ENCODE data around the gene DPH6. TPM values are rescaled to one million over a fixed set of nuclear protein-coding genes. Genes with fewer than 3 reads are reported as not detected.

The DPH6 gene
- total RNA-seq, 4 donors from 2014 or later = 7.7 to 12.9 (median 8.5) TPM

DNA sequence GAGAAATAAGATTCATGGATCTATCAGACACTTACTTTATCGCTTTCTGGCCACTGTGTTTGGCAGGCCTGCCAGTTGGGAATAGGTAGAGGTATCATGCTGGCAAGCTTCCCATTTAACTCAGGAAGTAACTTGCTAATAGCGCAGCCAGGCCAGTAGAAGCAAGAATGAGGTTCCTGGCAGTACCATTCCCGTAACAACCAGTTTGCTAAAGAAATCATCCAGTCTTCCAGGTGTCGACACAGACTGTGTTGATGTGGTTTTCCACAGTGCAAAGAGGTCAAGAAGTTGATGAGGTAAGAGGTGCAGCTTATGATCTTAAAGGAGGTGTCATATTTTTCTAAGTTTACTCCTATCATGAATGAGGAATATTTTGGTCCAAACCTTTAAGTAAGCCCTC is 46.2 kb downstream of the DPH6 start:
- Histone ChIP-seq H3K27me3 (no peaks in the 10 kb centered on the region), H3K4me3 (no peak overlapping the region), H3K9me3 (no peaks in the 10 kb centered on the region), H3K36me3 (no peaks in the 10 kb centered on the region), H3K4me1 (peaks cover 0 to 1% (median 0%) of the 10 kb centered on the region in 4 donors), H3K27ac (replicated peaks in 1 of 4) (no peak overlapping the region)
- WGBS = 98% methylated on average over 4 of the region's 4 CpGs
- TF ChIP-seq POLR2AphosphoS5 (IDR thresholded peaks at IDR 0.05) = no peak
- no peak for TF ChIP-seq POLR2A (IDR thresholded peaks at IDR 0.05; ENCODE audit: low read depth)
- no peak for TF ChIP-seq EP300 (IDR thresholded peaks at IDR 0.05)
- TF ChIP-seq, protein P1, sequence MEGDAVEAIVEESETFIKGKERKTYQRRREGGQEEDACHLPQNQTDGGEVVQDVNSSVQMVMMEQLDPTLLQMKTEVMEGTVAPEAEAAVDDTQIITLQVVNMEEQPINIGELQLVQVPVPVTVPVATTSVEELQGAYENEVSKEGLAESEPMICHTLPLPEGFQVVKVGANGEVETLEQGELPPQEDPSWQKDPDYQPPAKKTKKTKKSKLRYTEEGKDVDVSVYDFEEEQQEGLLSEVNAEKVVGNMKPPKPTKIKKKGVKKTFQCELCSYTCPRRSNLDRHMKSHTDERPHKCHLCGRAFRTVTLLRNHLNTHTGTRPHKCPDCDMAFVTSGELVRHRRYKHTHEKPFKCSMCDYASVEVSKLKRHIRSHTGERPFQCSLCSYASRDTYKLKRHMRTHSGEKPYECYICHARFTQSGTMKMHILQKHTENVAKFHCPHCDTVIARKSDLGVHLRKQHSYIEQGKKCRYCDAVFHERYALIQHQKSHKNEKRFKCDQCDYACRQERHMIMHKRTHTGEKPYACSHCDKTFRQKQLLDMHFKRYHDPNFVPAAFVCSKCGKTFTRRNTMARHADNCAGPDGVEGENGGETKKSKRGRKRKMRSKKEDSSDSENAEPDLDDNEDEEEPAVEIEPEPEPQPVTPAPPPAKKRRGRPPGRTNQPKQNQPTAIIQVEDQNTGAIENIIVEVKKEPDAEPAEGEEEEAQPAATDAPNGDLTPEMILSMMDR (IDR thresholded peaks at IDR 0.05) = no peak
- DNase-seq (ENCODE audit: extremely low spot score) = no peak
- intact Hi-C loops (cut with DNase I) = no loop called here

DNA sequence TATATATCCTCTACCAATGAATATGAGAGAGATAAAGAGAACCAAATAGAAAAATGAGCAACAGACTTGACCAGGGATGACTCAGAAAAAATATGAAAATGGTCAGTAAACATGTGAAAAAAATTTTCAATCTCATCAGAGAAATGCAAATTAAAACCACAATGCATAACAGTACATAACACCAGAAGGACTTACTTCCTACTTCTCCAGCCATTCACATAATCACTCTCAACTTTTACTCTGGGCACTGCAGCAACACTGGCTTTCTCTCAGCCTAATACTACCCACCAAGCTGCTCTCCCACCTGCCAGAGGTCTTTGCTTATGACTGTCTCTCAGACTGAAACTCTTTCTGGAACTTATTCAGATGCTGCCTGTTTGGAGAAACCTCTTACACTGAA is 49.4 kb downstream of the DPH6 start:
- intact Hi-C loops (cut with DNase I) = no loop called here
- H3K27ac ChIP-seq (replicated peaks in 1 of 4) = no peak overlapping the region
- DNase-seq (ENCODE audit: extremely low spot score) = no peak

DNA sequence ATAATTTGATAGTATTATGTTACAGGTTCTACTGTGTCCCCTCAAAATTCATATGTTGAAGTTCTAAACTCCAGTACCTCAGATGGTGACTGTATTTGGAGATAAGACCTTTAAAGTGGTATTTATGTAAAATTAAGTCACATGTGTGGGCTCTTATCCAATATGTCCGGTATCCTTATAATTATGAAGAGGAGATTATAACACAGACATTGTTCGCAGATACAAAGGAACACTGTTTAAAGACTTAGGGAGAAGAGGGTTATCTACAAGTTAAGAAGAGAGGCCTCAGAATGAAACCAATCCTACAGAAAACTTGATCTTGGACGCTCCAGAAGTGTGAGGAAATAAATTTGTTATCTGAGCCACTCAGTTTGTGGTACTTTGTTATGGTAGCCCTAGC is 50.9 kb downstream of the DPH6 start:
- Histone ChIP-seq H3K27ac (replicated peaks in 1 of 4) (no peak overlapping the region), H3K27me3 (no peaks in the 10 kb centered on the region), H3K4me1 (peaks cover 0 to 6% (median 0%) of the 10 kb centered on the region in 4 donors), H3K36me3 (peaks cover 0 to 5% (median 0%) of the 10 kb centered on the region in 4 donors), H3K9me3 (no peaks in the 10 kb centered on the region), H3K4me3 (no peak overlapping the region)
- no peak for DNase-seq (ENCODE audit: extremely low spot score)
- intact Hi-C loops (cut with DNase I) = no loop called here
- 90% methylated on average over 3 of the region's 3 CpGs for WGBS
- TF ChIP-seq, protein P1 (IDR thresholded peaks at IDR 0.05) = no peak
- no peak for TF ChIP-seq EP300 (IDR thresholded peaks at IDR 0.05)
- no peak for TF ChIP-seq POLR2A (IDR thresholded peaks at IDR 0.05; ENCODE audit: low read depth)
- TF ChIP-seq POLR2AphosphoS5 (IDR thresholded peaks at IDR 0.05) = no peak

More for the DNA sequence above, 49.4 kb downstream of the DPH6 start:
- H3K4me3 ChIP-seq = no peak overlapping the region
- no peaks in the 10 kb centered on the region for H3K9me3 ChIP-seq
- no peaks in the 10 kb centered on the region for H3K36me3 ChIP-seq
- TF ChIP-seq, protein P1 (IDR thresholded peaks at IDR 0.05) = no peak
- TF ChIP-seq EP300 (IDR thresholded peaks at IDR 0.05) = no peak
- TF ChIP-seq POLR2A (IDR thresholded peaks at IDR 0.05; ENCODE audit: low read depth) = no peak
- TF ChIP-seq POLR2AphosphoS5 (IDR thresholded peaks at IDR 0.05) = no peak
- H3K27me3 ChIP-seq = no peaks in the 10 kb centered on the region
- peaks cover 0 to 6% (median 0%) of the 10 kb centered on the region in 4 donors for H3K4me1 ChIP-seq

DNA sequence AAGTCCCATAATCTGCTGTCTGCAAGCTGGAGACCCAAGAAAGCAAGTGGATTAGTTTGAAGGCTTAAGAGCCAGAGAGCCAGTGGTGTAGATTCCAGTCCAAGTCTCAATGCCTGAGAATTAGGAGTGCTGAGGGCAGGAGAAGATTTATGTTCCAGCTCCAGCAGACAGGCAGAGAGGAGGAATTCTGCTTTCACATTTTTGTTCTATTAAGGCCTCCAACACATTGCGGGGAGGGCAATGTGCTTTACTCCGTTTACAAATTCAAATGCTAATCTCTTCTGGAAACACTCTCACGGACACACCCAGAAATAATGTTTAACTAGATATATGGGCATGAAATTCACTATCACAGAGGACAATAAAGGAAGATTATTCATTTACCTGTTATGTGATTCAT is 54.0 kb downstream of the DPH6 start:
- DNase-seq (ENCODE audit: extremely low spot score) = no peak
- H3K27ac ChIP-seq (replicated peaks in 1 of 4) = no peak overlapping the region
- peaks cover 0 to 6% (median 0%) of the 10 kb centered on the region in 4 donors for H3K4me1 ChIP-seq
- H3K27me3 ChIP-seq = no peaks in the 10 kb centered on the region
- intact Hi-C loops (cut with DNase I) = no loop called here
- no peak overlapping the region for H3K4me3 ChIP-seq
- TF ChIP-seq, protein P1 (IDR thresholded peaks at IDR 0.05) = no peak
- no peak for TF ChIP-seq POLR2A (IDR thresholded peaks at IDR 0.05; ENCODE audit: low read depth)
- no peak for TF ChIP-seq POLR2AphosphoS5 (IDR thresholded peaks at IDR 0.05)
- no peak for TF ChIP-seq EP300 (IDR thresholded peaks at IDR 0.05)
- peaks cover 0 to 6% (median 0%) of the 10 kb centered on the region in 4 donors for H3K9me3 ChIP-seq
- H3K36me3 ChIP-seq = peaks cover 0 to 13% (median 2%) of the 10 kb centered on the region in 4 donors
- WGBS = 83% methylated on average over 3 of the region's 3 CpGs

- peaks cover 0 to 7% (median 0%) of the 10 kb centered on the region in 4 donors for H3K9me3 ChIP-seq
- H3K27ac ChIP-seq (replicated peaks in 1 of 4) = no peak overlapping the region
- TF ChIP-seq POLR2AphosphoS5 (IDR thresholded peaks at IDR 0.05) (no peak), EP300 (IDR thresholded peaks at IDR 0.05) (no peak), POLR2A (IDR thresholded peaks at IDR 0.05; ENCODE audit: low read depth) (no peak)
- TF ChIP-seq, protein P1 (IDR thresholded peaks at IDR 0.05) = no peak
- H3K4me3 ChIP-seq = no peak overlapping the region
- peaks cover 0 to 14% (median 4%) of the 10 kb centered on the region in 4 donors for H3K36me3 ChIP-seq
- H3K4me1 ChIP-seq = peaks cover 0 to 6% (median 0%) of the 10 kb centered on the region in 4 donors
- WGBS = 81% methylated on average over 3 of the region's 3 CpGs
- intact Hi-C loops (cut with DNase I) = no loop called here
- DNase-seq (ENCODE audit: extremely low spot score) = no peak
- no peaks in the 10 kb centered on the region for H3K27me3 ChIP-seq
Measured at GRCh38 chr15:35491173-35491572, 54.8 kb downstream of the DPH6 start.

Data from esophagus muscularis mucosa (tissue), 4 donors.